CD4-positive, alpha-beta T cell treated with Interleukin-17A for 4 hours (primary cell): ENCODE results near the gene TMEM59L.
"Not testable (repeated sequence)": the region's sequence is repeated elsewhere in the genome, so short reads cannot be mapped to it uniquely, and the experiment has no call there.

Experiments used
- DNase-seq: peaks from one replicate; pipeline ENCODE4 v3.0.0-alpha.2; 2020; ENCODE audit warnings: mixed read lengths

Gene TMEM59L

GRCh38 chr19:18594096-18594823 is 18.4 kb upstream of the TMEM59L start:
- DNase-seq = peak; percentile 84

GRCh38 chr19:18594824-18595373 is 17.8 kb upstream of the TMEM59L start:
- no peak for DNase-seq

- no peak for DNase-seq
Observed at GRCh38 chr19:18595475-18595874, 17.2 kb upstream of the TMEM59L start.

- DNase-seq = no peak
Observed at GRCh38 chr19:18596752-18597157, 15.9 kb upstream of the TMEM59L start.

- DNase-seq = no peak
Observed at GRCh38 chr19:18597809-18598660, 14.6 kb upstream of the TMEM59L start.

GRCh38 chr19:18599485-18599884 is 13.2 kb upstream of the TMEM59L start:
- DNase-seq = no peak

GRCh38 chr19:18600692-18601397 is 11.8 kb upstream of the TMEM59L start:
- DNase-seq = not testable (repeated sequence)

- DNase-seq = no peak
Observed at GRCh38 chr19:18601875-18602274, 10.8 kb upstream of the TMEM59L start.

GRCh38 chr19:18603255-18603957 is 9.3 kb upstream of the TMEM59L start:
- DNase-seq = no peak

GRCh38 chr19:18603958-18604819 is 8.5 kb upstream of the TMEM59L start:
- no peak for DNase-seq

GRCh38 chr19:18604820-18605159 is 7.9 kb upstream of the TMEM59L start:
- DNase-seq = no peak

- no peak for DNase-seq
Observed at GRCh38 chr19:18605196-18605545, 7.5 kb upstream of the TMEM59L start.

GRCh38 chr19:18605546-18606280 is 7.0 kb upstream of the TMEM59L start:
- DNase-seq = no peak

GRCh38 chr19:18606281-18607225 is 6.1 kb upstream of the TMEM59L start, which contains the start of gene CRLF1:
Gene CRLF1 (minus strand): TSS chr19:18606799. CDS start chr19:18606656, 143 bp downstream.
- DNase-seq = no peak

- DNase-seq = no peak
Observed at GRCh38 chr19:18607226-18608101, 5.2 kb upstream of the TMEM59L start.

- DNase-seq = no peak
Observed at GRCh38 chr19:18608102-18608804, 4.4 kb upstream of the TMEM59L start.

- no peak for DNase-seq
Observed at GRCh38 chr19:18608805-18609716, 3.6 kb upstream of the TMEM59L start.
